ENCODE measurements around the gene ELF4. TPM values are rescaled to one million over a fixed set of nuclear protein-coding genes. Genes with fewer than 3 reads are reported as not detected.
A peak's percentile ranks its signal among the peaks of the same experiment; 100 is the strongest.

ELF4 gene
- total and polyA plus RNA-seq, 9 of the 15 experiments (the other 6 are each of a cell fraction or from before 2014, with no cell fraction given), result 5.9 to 55.8 (median 25.2) TPM

- ATAC-seq, result peak; percentile 88
- no peaks in the 10 kb centered on the region for H4K20me1 ChIP-seq (replicated peaks; ENCODE audit: control insufficient read depth, insufficient read depth, low read length)
- no peaks in the 10 kb centered on the region for H3K9me1 ChIP-seq (ENCODE audit: control insufficient read depth, insufficient read depth, low read length)
- ChIA-PET CTCF (ENCODE audit: low intra/inter-chr PET ratio) (interaction anchor here (0.6 kb wide), 1 partner anchor 359 kb away, joined by 3 read pairs; no protein-coding TSS in a partner anchor), POLR2A (interaction anchor here (0.6 to 1.5 kb wide), 7 partner anchors 10 to 1839 kb away, joined by 3 to 8 read pairs (median 3); partner anchors contain the start of gene AIFM1)
- H3K4me3 ChIP-seq, result no peak overlapping the region
- 0 out of 2 replicates have a peak overlapping the region, but pooled peaks have one; percentile 21 for H2AFZ ChIP-seq (ENCODE audit: low read depth, low read length)
- in situ Hi-C loops (cut with MboI) (loop anchor here (5.0 kb wide), 1 partner anchor 62 kb away; no protein-coding TSS in a partner anchor), intact Hi-C loops (cut with micrococcal nuclease) (no loop called here)
- peak overlapping the region; percentile 63 for H3K27ac ChIP-seq (ENCODE audit: extremely low read depth, low read depth, low read length)
- peak overlapping the region; percentile 25 to 38; a peak in 3 of 4 replicates for H3K9ac ChIP-seq (ENCODE audit: insufficient read depth in 1 of 2, low read depth in 2 of 2, low read length in 2 of 2)
- H3K9me3 ChIP-seq (replicated peaks; ENCODE audit: control insufficient read depth, insufficient read depth, low read depth, low read length), result no peaks in the 10 kb centered on the region
- 5% methylated on average over 3 of the region's 3 CpGs for WGBS (ENCODE audit: insufficient coverage, low coverage, missing lambda C conversion rate)
- peak; percentile 88 for FAIRE-seq
- peaks cover 0 to 9% of the 10 kb centered on the region in 2 experiments; a peak in 3 of 5 replicates for H3K4me1 ChIP-seq (replicated peaks in 1 of 2; ENCODE audit: control insufficient read depth in 2 of 2, insufficient read depth in 2 of 2, low read length in 2 of 2)
- H3K36me3 ChIP-seq (ENCODE audit: control insufficient read depth, insufficient read depth, low read length), result peaks cover 72% of the 10 kb centered on the region
- H3K4me2 ChIP-seq (ENCODE audit: insufficient read depth, low read length), result 0 out of 2 replicates have a peak overlapping the region, but pooled peaks have one; percentile 4
- BruUV-seq (replicated peaks), result no TSS peak
- H3K79me2 ChIP-seq (ENCODE audit: control insufficient read depth, insufficient read depth, low read length), result no peaks in the 10 kb centered on the region
- no peaks in the 10 kb centered on the region for H3K27me3 ChIP-seq (ENCODE audit: control insufficient read depth in 2 of 2, insufficient read depth in 2 of 2, low read length in 2 of 2)
- peak in 2 of 4 experiments; percentile 23 to 63 for DNase-seq (ENCODE audit: extremely low read depth in 1 of 4, low spot score in 3 of 4)
- TF ChIP-seq AFF1 (IDR thresholded peaks at IDR 0.05; ENCODE audit: low read depth in 1 of 2, partially characterized antibody in 2 of 2), result no peak
- no peak for TF ChIP-seq KDM4B (IDR thresholded peaks at IDR 0.05; ENCODE audit: borderline replicate concordance in 2 of 2, low read depth in 1 of 2)
- TF ChIP-seq SMAD4 (CRISPR knock-in tag; conservative IDR thresholded peaks at IDR 0.05), result peak; percentile 70
- TF ChIP-seq MEF2D (tag; conservative IDR thresholded peaks at IDR 0.05; ENCODE audit: low read depth), result peak; percentile 91
- TF ChIP-seq SMARCE1 (IDR thresholded peaks at IDR 0.05), result peak; percentile 25; the same call in 1 of the 2 replicates
- no peak for TF ChIP-seq ZNF655 (CRISPR knock-in tag; IDR thresholded peaks at IDR 0.05)
- TF ChIP-seq SAFB (IDR thresholded peaks at IDR 0.05; ENCODE audit: borderline replicate concordance, low read depth, low read length), result no peak
- TF ChIP-seq MEF2A (IDR thresholded peaks at IDR 0.05; ENCODE audit: control insufficient read depth, low read depth, low read length), result peak; percentile 97
- no peak for TF ChIP-seq CBFB (CRISPR knock-in tag; IDR thresholded peaks at IDR 0.05)
- no peak for TF ChIP-seq CREBBP (IDR thresholded peaks at IDR 0.05; ENCODE audit: low read depth, low read length)
- no peak for TF ChIP-seq FOXO4 (CRISPR knock-in tag; IDR thresholded peaks at IDR 0.05)
- TF ChIP-seq MBD2 (IDR thresholded peaks at IDR 0.05; ENCODE audit: borderline replicate concordance, low read depth), result no peak
- no peak for TF ChIP-seq ZNF175 (CRISPR knock-in tag; IDR thresholded peaks at IDR 0.05; ENCODE audit: low read depth)
These were observed 29.3 kb upstream of the ELF4 start for GRCh38 chrX:130139474-130140201.

All from K562 (cell line).